GM18867 (cell line): ENCODE data around the gene LRP6.
"Not testable (repeated sequence)": the region's sequence is repeated elsewhere in the genome, so short reads cannot be mapped to it uniquely, and the experiment has no call there.

ENCODE experiments used
- ATAC-seq: cut with Tn5 transposase; IDR thresholded peaks from one replicate; pipeline ENCODE4 v1.9.1; 2021; ENCODE audit warnings: mild to moderate bottlenecking, moderate library complexity; ENCODE audit not compliant: unreplicated experiment

The LRP6 gene

GRCh38 chr12:12182703-12183365 is 84.0 kb downstream of the LRP6 start:
- ATAC-seq = no peak

DNA sequence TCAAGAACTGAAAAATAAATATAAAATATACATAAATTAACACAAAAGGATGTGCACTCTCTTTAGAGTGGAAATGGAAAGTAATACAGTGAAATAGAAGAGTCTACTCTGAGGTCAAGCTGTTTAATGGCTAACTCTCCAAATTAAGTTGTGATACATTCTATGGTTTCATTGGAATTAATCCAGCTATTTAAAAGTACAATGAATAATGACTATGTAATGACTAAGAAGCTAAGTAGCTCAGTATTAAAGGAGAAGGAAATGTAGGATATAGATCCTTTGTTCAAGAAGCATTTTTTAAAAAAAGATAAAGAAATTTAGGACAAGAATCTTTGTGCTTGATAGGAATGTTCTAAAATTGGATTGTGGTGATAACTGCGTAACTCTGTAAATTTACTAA is 85.3 kb downstream of the LRP6 start:
- no peak for ATAC-seq

- ATAC-seq = no peak
These were observed 86.3 kb downstream of the LRP6 start for GRCh38 chr12:12180575-12180974.

DNA sequence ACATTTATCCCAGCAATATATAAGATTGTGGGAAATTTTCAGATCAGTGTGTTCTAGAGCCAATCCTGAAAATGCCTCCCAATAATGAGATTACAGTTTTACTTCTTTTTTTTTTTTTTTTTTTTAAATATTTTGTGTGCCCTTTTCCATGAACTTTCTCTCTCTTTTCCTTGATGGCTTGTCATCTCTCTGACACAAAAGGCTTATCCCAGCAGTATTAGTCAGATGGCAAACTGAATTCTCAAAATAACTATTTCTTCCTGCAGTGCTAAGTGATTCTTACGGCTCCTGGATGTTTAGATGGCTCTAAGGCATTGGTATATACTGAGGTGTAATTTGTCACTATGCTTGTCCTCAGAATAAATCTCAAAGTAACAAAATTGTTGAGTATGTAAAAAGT is 86.7 kb downstream of the LRP6 start:
- no peak for ATAC-seq

GRCh38 chr12:12178559-12178958 is 88.3 kb downstream of the LRP6 start:
- no peak for ATAC-seq

DNA sequence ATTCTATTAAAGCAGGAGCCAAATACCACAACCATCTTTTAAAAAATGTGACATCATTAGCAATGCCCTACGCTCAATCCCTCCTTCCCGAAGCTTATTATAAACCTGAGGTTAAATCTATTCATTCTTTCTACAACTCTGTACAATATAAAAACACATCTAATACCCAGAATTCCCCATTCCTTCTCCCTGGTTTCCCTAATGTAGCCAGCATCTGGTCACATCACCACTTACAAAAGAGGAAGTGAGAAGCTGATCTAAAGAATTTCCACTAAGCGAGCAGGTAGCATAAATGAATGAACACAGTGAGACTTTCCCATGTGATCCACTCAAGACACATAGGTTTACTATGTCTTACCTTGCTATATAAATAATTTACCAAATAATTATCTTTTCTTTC is 90.4 kb downstream of the LRP6 start:
- no peak for ATAC-seq

GRCh38 chr12:12171991-12172511 is 94.8 kb downstream of the LRP6 start:
- ATAC-seq = peak; percentile 85

DNA sequence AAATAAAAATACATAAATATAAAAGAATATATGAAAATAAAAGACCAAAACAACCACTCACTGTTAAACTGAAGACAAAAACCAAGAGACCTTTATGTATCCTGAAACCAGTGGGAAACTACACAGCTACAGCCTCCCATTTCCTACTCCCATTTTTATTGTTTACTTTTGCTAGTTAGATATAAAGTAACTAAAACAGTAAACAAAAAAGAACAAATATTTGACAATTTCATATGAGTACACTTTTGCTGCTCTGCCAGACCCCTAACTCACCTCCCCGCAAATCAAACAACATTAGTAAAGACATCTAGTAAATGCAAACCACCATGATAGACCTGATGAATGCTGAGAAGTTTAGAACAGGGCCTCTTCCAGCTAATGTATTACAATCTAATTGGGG is 99.0 kb downstream of the LRP6 start:
- ATAC-seq = no peak

DNA sequence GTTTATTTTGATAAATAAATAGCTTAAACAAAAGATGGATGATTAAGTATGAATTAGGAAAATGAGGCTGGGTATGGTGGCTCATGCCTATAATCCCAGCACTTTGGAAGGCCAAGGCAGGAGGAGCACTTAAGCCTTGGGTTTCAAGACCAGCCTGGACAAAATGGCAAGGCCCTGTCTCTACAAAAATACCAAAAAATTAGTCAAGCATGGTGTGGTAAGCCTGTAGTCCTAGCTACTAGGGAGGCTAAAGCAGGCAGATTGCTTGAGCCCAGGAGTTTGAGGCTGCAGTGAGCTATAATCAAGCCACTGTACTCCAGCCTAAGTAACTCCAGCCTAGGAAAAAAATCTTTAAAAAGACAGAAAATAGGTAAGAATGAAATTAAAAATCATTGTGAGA is 100.1 kb downstream of the LRP6 start:
- ATAC-seq = no peak

- no peak for ATAC-seq
These were observed 106.9 kb downstream of the LRP6 start for GRCh38 chr12:12159988-12160387.

- no peak for ATAC-seq
These were observed 108.0 kb downstream of the LRP6 start for GRCh38 chr12:12158858-12159257.

DNA sequence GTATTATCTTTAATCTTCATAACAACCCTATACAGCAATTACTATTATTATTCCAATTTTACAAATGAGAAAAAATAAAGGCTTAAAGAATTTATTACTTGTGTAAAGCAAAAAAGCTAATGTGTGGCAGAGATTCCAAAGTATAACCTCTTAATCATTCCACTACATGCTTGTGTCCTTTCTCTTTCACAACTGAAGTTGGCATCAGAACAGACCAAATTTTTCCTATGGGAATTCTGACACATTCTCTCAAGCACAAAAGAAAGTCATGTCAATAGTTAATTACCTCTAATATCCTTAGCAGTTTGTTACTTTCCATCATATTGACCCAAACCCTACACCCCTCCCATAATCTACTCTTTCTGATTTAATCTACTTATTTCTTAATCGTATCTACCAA is 109.4 kb downstream of the LRP6 start:
- no peak for ATAC-seq

GRCh38 chr12:12156828-12157227 is 110.0 kb downstream of the LRP6 start:
- no peak for ATAC-seq

- ATAC-seq = no peak
These were observed 110.7 kb downstream of the LRP6 start for GRCh38 chr12:12156116-12156515.

DNA sequence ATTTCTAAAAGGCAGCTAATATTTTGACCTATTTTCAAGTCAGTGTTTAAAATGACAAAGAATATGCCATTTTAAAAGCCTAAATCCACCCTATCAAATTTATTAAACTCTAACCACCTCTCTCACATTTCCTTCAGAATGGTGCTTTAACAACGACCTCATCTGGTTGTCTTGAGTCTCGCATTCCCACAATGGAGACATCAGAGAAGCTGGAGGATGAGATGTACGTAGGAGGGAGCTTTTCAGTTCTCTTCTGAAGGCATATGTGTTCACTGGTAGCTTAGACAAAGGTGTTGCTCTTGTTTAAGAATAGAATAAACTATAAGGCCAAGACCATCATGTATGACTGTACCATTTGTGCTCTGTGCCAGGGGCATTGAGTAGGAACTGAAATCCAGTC is 113.2 kb downstream of the LRP6 start:
- no peak for ATAC-seq

DNA sequence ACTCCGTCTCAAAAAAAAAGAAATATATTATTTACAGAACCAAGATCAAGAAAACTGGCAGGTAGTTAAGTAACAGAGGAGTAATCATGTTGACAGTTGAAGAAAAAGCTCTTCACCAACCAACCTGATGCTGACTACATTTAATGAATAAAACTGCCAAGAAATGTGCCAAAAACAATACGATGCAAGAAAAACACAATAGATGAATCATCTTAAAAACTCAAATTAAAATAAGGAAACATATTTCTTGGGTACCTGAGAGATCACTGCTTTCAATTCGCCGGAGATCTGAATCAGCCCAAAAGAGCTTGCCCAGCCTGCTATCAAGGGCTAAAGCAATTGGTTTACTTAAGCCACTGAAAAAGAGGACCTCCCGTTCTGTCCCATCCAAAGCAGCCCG is 119.7 kb downstream of the LRP6 start:
- ATAC-seq = no peak

GRCh38 chr12:12144531-12144930 is 122.3 kb downstream of the LRP6 start:
- ATAC-seq = not testable (repeated sequence)

- ATAC-seq = no peak
These were observed 125.8 kb downstream of the LRP6 start for GRCh38 chr12:12141000-12141399.

DNA sequence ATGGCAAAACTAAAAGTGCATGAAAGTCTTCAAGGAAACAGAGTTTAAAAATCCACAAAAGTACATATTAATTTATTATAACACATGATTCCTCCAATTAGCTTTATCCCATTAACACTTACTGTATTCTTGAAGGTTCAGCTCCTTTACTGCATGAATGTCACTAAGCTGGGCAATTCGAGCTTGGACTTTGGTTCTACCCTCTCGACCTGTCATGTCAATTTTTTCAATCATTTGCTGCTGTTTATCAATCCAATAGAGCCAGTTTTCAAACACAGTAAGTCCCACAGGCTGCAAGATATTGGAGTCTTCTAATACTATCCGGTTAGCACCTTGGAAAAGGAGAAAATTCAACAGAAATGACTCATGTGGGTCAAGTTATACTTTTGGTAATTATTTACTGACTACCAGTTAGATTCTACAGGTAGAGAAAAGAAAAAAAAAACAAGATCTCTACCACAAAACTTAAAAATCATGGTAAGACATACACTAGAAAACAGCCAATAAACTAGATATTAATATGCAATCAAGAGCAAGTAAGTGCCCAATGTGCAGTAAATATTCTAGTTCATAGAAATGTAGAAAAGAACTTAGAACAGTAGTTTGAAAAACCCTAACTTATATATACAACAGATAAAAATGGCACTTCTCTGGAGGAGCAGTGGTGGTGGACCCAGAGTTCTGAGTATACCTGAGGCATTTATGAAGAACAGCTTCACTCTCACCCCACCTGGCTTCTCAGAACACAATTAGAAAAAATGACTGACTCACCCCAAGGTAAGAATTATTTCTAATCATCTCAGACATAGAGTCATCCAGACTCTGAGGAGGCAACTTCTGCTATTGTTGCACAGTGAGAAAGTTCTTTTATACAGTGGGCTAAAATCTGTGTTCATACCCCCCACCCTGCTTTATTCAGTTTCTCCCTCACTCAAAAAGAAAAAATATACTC is 128.4 kb downstream of the LRP6 start:
- no peak for ATAC-seq

GRCh38 chr12:12133785-12134184 is 133.1 kb downstream of the LRP6 start:
- no peak for ATAC-seq

GRCh38 chr12:12133259-12133658 is 133.6 kb downstream of the LRP6 start:
- no peak for ATAC-seq

GRCh38 chr12:12128670-12129069 is 138.2 kb downstream of the LRP6 start:
- ATAC-seq = no peak
